CD14-positive monocyte (primary cell): Measurements from ENCODE around the gene ACMSD. TPM values are rescaled to one million over a fixed set of nuclear protein-coding genes. Genes with fewer than 3 reads are reported as not detected.

ENCODE experiments used
- DNase-seq, 3 donors: peaks; one replicate each; pipeline ENCODE4 v3.0.0-alpha.2; 2011 to 2022
- H2AFZ ChIP-seq: 2 replicates; pipeline ENCODE4 v1.6.0; 2012; ENCODE audit warnings: mild to moderate bottlenecking, low read depth, low read length, inconsistent platforms; ENCODE audit not compliant: insufficient read depth, poor library complexity, severe bottlenecking
- H3K27ac ChIP-seq, 2 donors: 1 replicate in 1 of 2; 2 replicates in 1 of 2; pipeline ENCODE4 v1.5.1; 2012 to 2013; ENCODE audit warnings: low read length in 2 of 2, control low read depth in 1 of 2, inconsistent platforms in 1 of 2, low read depth in 1 of 2, mild to moderate bottlenecking in 1 of 2
- H3K27me3 ChIP-seq, 2 donors: one replicate each; pipeline versions ENCODE4 v1.6.0 to v1.6.1; 2011 to 2013; ENCODE audit warnings: low read length in 2 of 2; ENCODE audit not compliant: control insufficient read depth in 2 of 2, insufficient read depth in 2 of 2
- H3K36me3 ChIP-seq, 2 donors: replicated peaks in 1 of 2; 1 replicate in 1 of 2; 2 replicates in 1 of 2; pipeline versions ENCODE4 v1.5.1 to v1.6.1; 2012 to 2013; ENCODE audit warnings: low read length in 2 of 2, control low read depth in 1 of 2, inconsistent platforms in 1 of 2, mild to moderate bottlenecking in 1 of 2; ENCODE audit not compliant: insufficient read depth in 2 of 2, control insufficient read depth in 1 of 2
- H3K4me1 ChIP-seq, 2 donors: 1 replicate in 1 of 2; 2 replicates in 1 of 2; pipeline versions ENCODE4 v1.5.1 to v1.6.1; 2012 to 2013; ENCODE audit warnings: low read length in 2 of 2, control low read depth in 1 of 2, inconsistent platforms in 1 of 2, mild to moderate bottlenecking in 1 of 2, moderate library complexity in 1 of 2; ENCODE audit not compliant: insufficient read depth in 2 of 2, control insufficient read depth in 1 of 2
- H3K4me2 ChIP-seq: replicated peaks from 2 replicates; pipeline ENCODE3; 2012; ENCODE audit warnings: low read length, moderate library complexity, mild to moderate bottlenecking; ENCODE audit not compliant: poor library complexity, severe bottlenecking; ENCODE audit errors: extremely low read depth
- H3K4me3 ChIP-seq, 3 experiments: fragments of 200-600 bp in 1 of 3; sonication (generic) in 1 of 3; replicated peaks in 1 of 3; 1 replicate in 2 of 3; 2 replicates in 1 of 3; pipeline ENCODE4 v1.5.1; 2011 to 2013; ENCODE audit warnings: low read length in 3 of 3, mild to moderate bottlenecking in 3 of 3, control low read depth in 2 of 3, low read depth in 2 of 3, inconsistent platforms in 1 of 3, moderate library complexity in 1 of 3
- H3K79me2 ChIP-seq: 2 replicates; pipeline ENCODE4 v1.6.0; 2012; ENCODE audit warnings: mild to moderate bottlenecking, control low read depth, inconsistent platforms, low read length, moderate library complexity; ENCODE audit not compliant: insufficient read depth
- H3K9ac ChIP-seq: 2 replicates; pipeline ENCODE4 v1.6.0; 2017; ENCODE audit warnings: low read length, mild to moderate bottlenecking; ENCODE audit not compliant: insufficient read depth, poor library complexity, severe bottlenecking
- H3K9me3 ChIP-seq, 2 donors: replicated peaks in 1 of 2; 1 replicate in 1 of 2; 2 replicates in 1 of 2; pipeline versions ENCODE4 v1.5.1 to v1.6.1; 2012 to 2013; ENCODE audit warnings: low read length in 2 of 2, control low read depth in 1 of 2; ENCODE audit not compliant: control insufficient read depth in 1 of 2, insufficient read depth in 1 of 2
- H4K20me1 ChIP-seq: 2 replicates; pipeline ENCODE4 v1.6.0; 2012; ENCODE audit warnings: mild to moderate bottlenecking, low read length, control low read depth, moderate library complexity; ENCODE audit not compliant: insufficient read depth
- H3K27ac Mint-ChIP-seq, 7 donors: one replicate each; pipeline ENCODE4 v1.8.0; 2020; ENCODE audit warnings: mild to moderate bottlenecking in 7 of 7, mixed read lengths in 7 of 7, moderate library complexity in 6 of 7, inconsistent platforms in 2 of 7
- H3K27me3 Mint-ChIP-seq, 3 donors: one replicate each; pipeline ENCODE4 v1.8.0; 2021 to 2022; ENCODE audit warnings: low read depth in 3 of 3, mild to moderate bottlenecking in 3 of 3, mixed read lengths in 3 of 3, moderate library complexity in 3 of 3, inconsistent platforms in 1 of 3
- H3K36me3 Mint-ChIP-seq, 2 donors: one replicate each; pipeline ENCODE4 v1.8.0; 2020; ENCODE audit warnings: mixed read lengths in 2 of 2, inconsistent platforms in 1 of 2, mild to moderate bottlenecking in 1 of 2
- H3K4me1 Mint-ChIP-seq: one replicate; pipeline ENCODE4 v1.8.0; 2020; ENCODE audit warnings: mild to moderate bottlenecking, mixed read lengths
- H3K4me3 Mint-ChIP-seq, 2 donors: one replicate each; pipeline ENCODE4 v1.8.0; 2020; ENCODE audit warnings: mild to moderate bottlenecking in 2 of 2, mixed read lengths in 2 of 2, moderate library complexity in 1 of 2
- H3K9me3 Mint-ChIP-seq, 7 donors: one replicate each; pipeline ENCODE4 v1.8.0; 2020 to 2022; ENCODE audit warnings: mixed read lengths in 7 of 7, mild to moderate bottlenecking in 6 of 7, moderate library complexity in 6 of 7, inconsistent platforms in 2 of 7
- CTCF ChIP-seq: fragments of 200-600 bp; IDR thresholded peaks from one replicate; pipeline ENCODE4 v1.8.0; 2022; ENCODE audit warnings: antibody characterized with exemption, mild to moderate bottlenecking
- WGBS: methylation state at CpG from one replicate; pipeline ENCODE4 v1.1.5; 2013; ENCODE audit warnings: missing lambda C conversion rate; ENCODE audit not compliant: insufficient coverage; 5-methylcytosine and 5-hydroxymethylcytosine counted together
- intact Hi-C, 2 donors: fragments of 100-400 bp; cut with micrococcal nuclease; formaldehyde crosslinking; loops; one replicate each; pipeline versions ENCODE4 v1.15.0 to v1.15.1; 2023
- polyA plus RNA-seq, 3 donors: library from polyadenylated mRNA; depleted of rRNA in 1 of 3; unstranded in 2 of 3; stranded (reverse) in 1 of 3; fragments of 300-500 nt in 2 of 3; fragments of >200 nt in 1 of 3; fragmentation: Illumina TruSeq in 2 of 3; gene quantifications; 1 replicate in 2 of 3; 2 replicates in 1 of 3; pipeline ENCODE4 v1.2.3, GENCODE V29; 2012 to 2021

ACMSD gene
- polyA plus RNA-seq, 3 donors, result not detected

GRCh38 chr2:134932864-134933526 is 94.6 kb downstream of the ACMSD start:
- Mint-ChIP-seq H3K27me3 (no peaks in the 10 kb centered on the region), H3K4me1 (peaks cover 37% of the 10 kb centered on the region), H3K9me3 (no peaks in the 10 kb centered on the region), H3K36me3 (peaks cover 15 to 35% of the 10 kb centered on the region in 2 donors), H3K27ac (peak overlapping the region in 5 of 7 donors; percentile 0 to 80 (median 58)), H3K4me3 (no peak overlapping the region)
- WGBS, result 100% methylated on average over 3 of the region's 3 CpGs
- TF ChIP-seq CTCF, result no peak
- H3K9ac ChIP-seq, result no peak overlapping the region
- H3K79me2 ChIP-seq, result peaks cover 98% of the 10 kb centered on the region
- no peak overlapping the region for H2AFZ ChIP-seq
- H3K4me2 ChIP-seq, result no peak overlapping the region
- peak overlapping the region in 1 of 2 donors; percentile 52 for H3K27ac ChIP-seq
- no peaks in the 10 kb centered on the region for H3K9me3 ChIP-seq
- peaks cover 11 to 40% of the 10 kb centered on the region in 2 donors for H3K36me3 ChIP-seq
- H3K4me1 ChIP-seq, result peaks cover 17% of the 10 kb centered on the region in 2 donors
- H3K4me3 ChIP-seq, result no peak overlapping the region
- intact Hi-C loops, result no loop called here
- H4K20me1 ChIP-seq, result peaks cover 100% of the 10 kb centered on the region
- no peak for DNase-seq
- H3K27me3 ChIP-seq, result no peaks in the 10 kb centered on the region

- Mint-ChIP-seq H3K27ac (peak overlapping the region in 2 of 7 donors; percentile 4 to 35), H3K36me3 (peaks cover 20 to 37% of the 10 kb centered on the region in 2 donors), H3K27me3 (no peaks in the 10 kb centered on the region), H3K9me3 (no peaks in the 10 kb centered on the region), H3K4me3 (no peak overlapping the region), H3K4me1 (peaks cover 34% of the 10 kb centered on the region)
- intact Hi-C loops, result no loop called here
- Histone ChIP-seq H3K4me1 (peaks cover 17% of the 10 kb centered on the region in 2 donors), H3K9me3 (no peaks in the 10 kb centered on the region), H3K27me3 (no peaks in the 10 kb centered on the region), H3K27ac (peak overlapping the region in 1 of 2 donors; percentile 59), H3K36me3 (peaks cover 18 to 46% of the 10 kb centered on the region in 2 donors), H3K4me2 (no peak overlapping the region), H3K4me3 (no peak overlapping the region), H4K20me1 (peaks cover 100% of the 10 kb centered on the region), H3K9ac (no peak overlapping the region), H3K79me2 (peaks cover 98% of the 10 kb centered on the region), H2AFZ (no peak overlapping the region)
- WGBS, result no CpG with 5 or more reads among the region's 1 CpG
- TF ChIP-seq CTCF, result no peak
- no peak for DNase-seq
These were observed 95.3 kb downstream of the ACMSD start for GRCh38 chr2:134933732-134934131.
